WI38 (cell line): ENCODE data around the gene STING1.

Experiments
- H3K4me3 ChIP-seq: 2 replicates; pipeline ENCODE4 v1.5.1; 2011; ENCODE audit warnings: low read depth, mild to moderate bottlenecking, control low read depth, low read length
- TF ChIP-seq, protein P1 (sequence below): IDR thresholded peaks from 2 replicates; pipeline ENCODE4 v1.5.1; 2012; ENCODE audit warnings: low read depth, mild to moderate bottlenecking, control low read depth, low read length

Gene STING1

DNA sequence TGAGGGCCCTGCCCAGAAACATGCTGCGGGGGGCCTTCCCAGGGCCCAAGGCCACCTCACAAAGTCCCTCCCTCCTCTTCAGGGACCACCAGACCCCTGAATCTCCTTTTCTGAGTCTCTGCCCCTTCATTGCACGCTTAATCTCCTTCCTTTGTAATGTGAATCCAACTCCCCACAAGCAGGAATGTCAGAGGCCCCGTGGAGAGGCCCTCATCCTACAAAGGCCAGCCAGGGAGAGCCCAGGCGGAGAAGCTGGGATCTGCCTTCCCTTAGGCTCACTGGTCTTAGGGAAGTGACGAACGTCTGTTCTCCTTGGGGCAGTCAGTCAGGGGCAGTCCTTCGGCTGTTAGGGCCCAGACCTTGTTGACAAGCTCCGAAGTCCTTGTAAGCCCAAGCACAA, 9.5 kb downstream of the STING1 start:
- TF ChIP-seq, protein P1, sequence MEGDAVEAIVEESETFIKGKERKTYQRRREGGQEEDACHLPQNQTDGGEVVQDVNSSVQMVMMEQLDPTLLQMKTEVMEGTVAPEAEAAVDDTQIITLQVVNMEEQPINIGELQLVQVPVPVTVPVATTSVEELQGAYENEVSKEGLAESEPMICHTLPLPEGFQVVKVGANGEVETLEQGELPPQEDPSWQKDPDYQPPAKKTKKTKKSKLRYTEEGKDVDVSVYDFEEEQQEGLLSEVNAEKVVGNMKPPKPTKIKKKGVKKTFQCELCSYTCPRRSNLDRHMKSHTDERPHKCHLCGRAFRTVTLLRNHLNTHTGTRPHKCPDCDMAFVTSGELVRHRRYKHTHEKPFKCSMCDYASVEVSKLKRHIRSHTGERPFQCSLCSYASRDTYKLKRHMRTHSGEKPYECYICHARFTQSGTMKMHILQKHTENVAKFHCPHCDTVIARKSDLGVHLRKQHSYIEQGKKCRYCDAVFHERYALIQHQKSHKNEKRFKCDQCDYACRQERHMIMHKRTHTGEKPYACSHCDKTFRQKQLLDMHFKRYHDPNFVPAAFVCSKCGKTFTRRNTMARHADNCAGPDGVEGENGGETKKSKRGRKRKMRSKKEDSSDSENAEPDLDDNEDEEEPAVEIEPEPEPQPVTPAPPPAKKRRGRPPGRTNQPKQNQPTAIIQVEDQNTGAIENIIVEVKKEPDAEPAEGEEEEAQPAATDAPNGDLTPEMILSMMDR = no peak
- H3K4me3 ChIP-seq = no peak overlapping the region

DNA sequence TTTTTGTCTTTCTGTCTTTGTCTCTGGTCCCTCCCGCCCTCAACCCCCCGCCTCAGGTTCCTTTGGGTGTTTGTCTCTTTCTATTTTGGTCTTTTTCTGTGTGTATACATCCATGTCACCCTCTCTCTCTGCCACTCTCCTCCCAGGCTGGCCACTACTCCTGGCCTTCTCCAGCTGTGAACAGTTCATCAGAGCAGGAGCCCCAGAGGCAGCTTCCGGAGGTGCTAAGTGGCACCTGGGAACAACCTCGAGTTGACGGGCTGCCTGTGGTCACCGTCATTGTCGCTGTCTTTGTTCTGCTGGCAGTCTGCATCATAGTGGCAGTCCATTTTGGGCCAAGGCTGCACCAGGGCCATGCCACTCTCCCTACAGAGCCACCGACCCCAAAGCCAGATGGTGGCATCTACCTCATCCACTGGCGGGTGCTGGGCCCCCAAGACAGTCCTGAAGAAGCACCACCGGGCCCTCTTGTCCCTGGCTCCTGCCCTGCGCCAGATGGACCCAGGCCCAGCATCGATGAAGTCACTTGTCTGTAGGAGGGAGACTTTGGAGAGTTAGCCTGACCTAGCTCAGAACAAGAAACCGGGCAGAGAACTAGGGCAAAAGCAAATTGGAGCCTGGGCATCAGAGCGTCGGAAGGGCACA, 10.1 kb downstream of the STING1 start:
- TF ChIP-seq, protein P1 = no peak
- H3K4me3 ChIP-seq = no peak overlapping the region

DNA sequence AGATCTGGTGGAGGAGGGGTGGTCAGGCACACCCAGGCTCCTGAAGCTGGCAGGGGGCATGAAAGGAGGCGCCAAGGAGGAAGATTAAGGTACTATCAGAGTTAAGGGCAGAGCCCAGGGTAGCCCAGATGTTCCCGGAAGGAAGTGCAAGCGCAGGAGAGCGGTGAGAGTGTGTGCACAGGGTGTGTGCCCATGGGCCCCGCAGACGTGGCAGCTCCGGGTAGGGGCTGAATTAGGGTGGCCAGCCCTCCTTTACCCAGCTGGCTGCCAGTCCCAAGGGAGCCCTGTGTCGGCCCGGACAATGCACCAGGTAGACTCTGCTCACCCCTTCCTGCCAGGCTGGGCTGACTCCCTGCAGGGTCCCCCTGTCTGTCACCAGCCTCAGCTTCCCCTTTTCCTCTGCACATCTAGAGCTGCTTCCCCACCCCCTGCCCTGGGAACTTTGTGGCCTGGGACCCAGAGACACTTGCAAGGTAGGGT, 11.7 kb downstream of the STING1 start, which contains the start of gene SMIM33:
SMIM33 (plus strand) TSS at position 184 of the 480 bp plus-strand sequence; CDS start at position 302, 118 bp downstream.
- no peak within 1 kb of the TSS for H3K4me3 ChIP-seq
- TF ChIP-seq, protein P1 = no peak

DNA sequence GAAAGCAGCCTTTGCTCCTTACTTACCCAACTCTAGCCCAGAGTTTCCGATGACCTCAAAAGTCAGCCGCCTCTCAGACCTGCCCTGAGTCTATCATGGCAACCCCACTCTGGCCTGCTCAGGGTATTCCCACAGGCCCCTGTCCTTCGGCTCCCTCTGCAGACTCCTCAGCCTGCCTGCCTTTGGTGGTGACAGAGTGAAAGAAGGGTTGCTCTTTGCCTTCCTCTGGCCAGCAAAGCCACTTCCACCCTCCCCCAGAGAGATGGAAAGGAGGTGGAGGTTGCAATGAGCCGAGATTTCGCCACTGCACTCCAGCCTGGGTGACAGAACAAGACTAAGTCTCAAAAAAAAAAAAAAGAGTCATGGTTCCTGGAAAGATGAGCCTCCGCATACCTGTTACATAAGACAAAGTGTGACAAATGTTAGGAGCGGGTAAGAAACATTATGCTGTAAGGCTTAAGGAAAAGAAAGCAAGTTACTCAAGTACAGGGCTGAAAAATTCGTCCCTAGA, 14.1 kb downstream of the STING1 start:
- TF ChIP-seq, protein P1 = no peak

DNA sequence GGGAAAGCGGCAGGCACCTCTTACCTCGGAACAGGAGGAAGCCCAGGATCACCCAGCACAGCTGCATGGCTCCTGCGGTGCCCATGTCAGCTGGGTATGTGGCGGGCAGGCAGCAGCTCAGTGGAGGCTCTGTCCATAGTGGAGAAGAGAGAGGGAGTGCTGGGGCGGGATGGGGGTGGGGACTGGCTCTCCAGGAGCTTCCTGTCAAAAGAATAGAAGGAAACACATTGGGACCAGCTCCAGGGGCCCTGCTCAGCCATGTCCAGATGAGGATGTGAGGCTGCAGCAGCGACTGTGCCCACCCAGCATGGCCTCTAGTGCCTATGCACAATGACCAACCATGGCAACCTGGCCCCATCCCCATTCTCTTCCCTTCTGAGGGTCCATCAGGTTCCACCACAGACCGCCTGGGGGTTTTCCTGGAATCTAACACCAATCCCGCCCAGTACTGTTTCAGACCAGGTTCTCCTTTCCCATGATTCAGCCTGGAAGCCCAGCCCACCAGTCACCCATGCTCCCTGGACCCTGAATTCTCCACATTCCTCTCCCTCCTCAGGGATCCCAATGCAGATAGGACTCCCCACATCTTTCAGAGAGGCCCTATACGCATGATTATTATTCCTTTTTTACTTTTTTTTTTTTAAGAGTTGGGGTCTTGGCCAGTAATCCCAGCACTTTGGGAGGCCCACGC, 19.8 kb downstream of the STING1 start, which contains the start of gene ECSCR:
ECSCR (minus strand) TSS at position 158 of the 691 bp plus-strand sequence; CDS start at position 85, 73 bp downstream.
- no peak within 1 kb of the TSS for H3K4me3 ChIP-seq
- TF ChIP-seq, protein P1 = no peak

More for the DNA sequence above, 14.1 kb downstream of the STING1 start:
- H3K4me3 ChIP-seq = no peak overlapping the region

DNA sequence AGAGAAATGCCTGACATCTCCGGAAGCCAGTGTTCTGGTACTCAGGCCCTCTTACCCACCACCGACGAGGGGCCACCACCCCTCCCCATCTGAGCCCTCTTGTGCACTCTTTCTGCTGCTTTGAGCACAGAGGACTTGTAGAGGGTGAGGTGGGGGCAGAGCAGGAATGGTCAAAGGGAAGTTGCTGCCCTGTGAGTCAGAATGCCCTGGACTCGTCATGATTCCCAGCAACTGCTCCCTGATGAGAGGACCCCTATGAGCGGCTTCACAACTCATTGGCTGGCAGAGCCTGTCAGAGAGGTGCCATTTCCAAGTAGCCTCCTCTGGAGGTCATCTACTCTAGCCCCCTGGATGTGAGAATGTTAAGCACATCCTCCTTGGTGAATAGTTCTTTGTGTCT, 20.9 kb downstream of the STING1 start:
- TF ChIP-seq, protein P1 = no peak

DNA sequence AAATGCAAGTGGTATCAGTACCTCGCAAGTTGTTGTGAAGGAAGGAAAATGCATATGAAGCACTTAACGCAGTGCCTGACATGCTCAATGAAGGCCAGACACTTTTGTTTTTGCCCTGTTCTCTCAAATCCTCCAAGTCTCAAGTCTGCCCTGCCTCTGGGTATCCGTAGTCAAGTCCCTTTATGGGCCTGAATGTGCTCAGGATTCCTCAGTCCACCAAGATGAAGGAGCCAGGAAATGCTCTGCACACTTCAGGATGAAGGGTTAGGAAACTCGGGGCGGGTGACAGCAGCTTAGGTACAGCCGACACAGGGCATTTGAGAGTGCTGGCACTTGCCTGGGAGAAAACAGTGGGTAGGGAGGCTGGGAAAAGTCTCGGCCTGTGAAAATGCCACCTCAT, 21.4 kb downstream of the STING1 start:
- H3K4me3 ChIP-seq = no peak overlapping the region
- TF ChIP-seq, protein P1 = no peak

More for the DNA sequence above, 20.9 kb downstream of the STING1 start:
- no peak overlapping the region for H3K4me3 ChIP-seq
